ENCODE measurements around the gene DIS3L2. TPM values are rescaled to one million over a fixed set of nuclear protein-coding genes. Genes with fewer than 3 reads are reported as not detected.

DIS3L2 gene
- total RNA-seq, 1 donor from 2014 or later, result 34.3 TPM

- Mint-ChIP-seq H3K36me3 (ENCODE audit: unreplicated experiment) (peaks cover 12% of the 10 kb centered on the region), H3K4me3 (ENCODE audit: unreplicated experiment) (no peak overlapping the region), H3K27me3 (ENCODE audit: unreplicated experiment) (no peaks in the 10 kb centered on the region), H3K4me1 (ENCODE audit: unreplicated experiment) (no peaks in the 10 kb centered on the region), H3K9me3 (ENCODE audit: unreplicated experiment) (no peaks in the 10 kb centered on the region), H3K27ac (ENCODE audit: unreplicated experiment) (no peak overlapping the region)
- DNase-seq (ENCODE audit: extremely low spot score, unreplicated experiment), result no peak
- no peak for TF ChIP-seq CTCF (IDR thresholded peaks at IDR 0.05)
These were observed 173.4 kb downstream of the DIS3L2 start for GRCh38 chr2:232134939-232135338.

DNA sequence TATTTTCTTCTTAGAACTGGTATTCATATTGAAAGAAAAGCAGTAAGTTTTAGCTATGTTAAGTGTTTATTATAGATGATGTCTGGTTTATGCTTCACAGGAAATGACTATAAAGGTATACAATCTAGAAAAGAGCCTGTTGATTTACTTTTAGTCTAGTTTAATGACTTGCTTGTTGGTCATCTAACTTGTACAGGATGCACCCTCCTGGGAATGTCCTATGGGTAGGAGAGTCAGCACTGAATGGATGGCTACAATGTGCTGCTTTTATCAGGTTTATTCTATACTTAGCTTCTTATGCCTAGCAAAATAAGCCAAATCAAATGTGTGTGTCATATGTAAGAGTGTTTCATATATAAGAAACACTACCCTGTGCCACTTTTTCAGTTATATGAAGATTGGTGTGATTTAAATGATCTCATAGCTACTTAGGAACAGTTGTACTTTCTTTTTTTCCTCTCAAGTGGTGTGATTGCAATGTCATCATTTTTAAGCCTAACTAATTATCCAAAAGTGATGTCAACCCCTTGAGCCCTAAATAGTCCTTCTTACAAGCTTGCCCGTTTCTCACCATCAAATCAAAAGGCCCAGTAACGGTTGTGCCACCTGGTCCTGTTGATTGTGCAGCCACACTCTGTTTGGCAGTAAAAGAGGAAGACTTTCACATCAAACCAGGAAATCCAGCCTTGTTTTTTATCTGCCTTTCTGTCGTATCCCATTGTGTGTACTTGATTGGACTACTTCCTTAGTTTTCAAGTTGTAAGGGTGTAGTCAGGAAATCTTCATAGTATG, 176.0 kb downstream of the DIS3L2 start:
- no peaks in the 10 kb centered on the region for H3K27me3 Mint-ChIP-seq (ENCODE audit: unreplicated experiment)
- no peak for DNase-seq (ENCODE audit: extremely low spot score, unreplicated experiment)
- no peaks in the 10 kb centered on the region for H3K9me3 Mint-ChIP-seq (ENCODE audit: unreplicated experiment)
- no peak overlapping the region for H3K27ac Mint-ChIP-seq (ENCODE audit: unreplicated experiment)
- no peak for TF ChIP-seq CTCF (IDR thresholded peaks at IDR 0.05)
- no peak overlapping the region for H3K4me3 Mint-ChIP-seq (ENCODE audit: unreplicated experiment)
- peaks cover 5% of the 10 kb centered on the region for H3K36me3 Mint-ChIP-seq (ENCODE audit: unreplicated experiment)
- H3K4me1 Mint-ChIP-seq (ENCODE audit: unreplicated experiment), result no peaks in the 10 kb centered on the region

- Mint-ChIP-seq H3K36me3 (ENCODE audit: unreplicated experiment) (peaks cover 2% of the 10 kb centered on the region), H3K27me3 (ENCODE audit: unreplicated experiment) (no peaks in the 10 kb centered on the region), H3K27ac (ENCODE audit: unreplicated experiment) (no peak overlapping the region), H3K4me1 (ENCODE audit: unreplicated experiment) (no peaks in the 10 kb centered on the region), H3K4me3 (ENCODE audit: unreplicated experiment) (no peak overlapping the region), H3K9me3 (ENCODE audit: unreplicated experiment) (no peaks in the 10 kb centered on the region)
- TF ChIP-seq CTCF (IDR thresholded peaks at IDR 0.05), result no peak
- no peak for DNase-seq (ENCODE audit: extremely low spot score, unreplicated experiment)
These were observed 176.9 kb downstream of the DIS3L2 start for GRCh38 chr2:232138441-232138840.

- Mint-ChIP-seq H3K36me3 (ENCODE audit: unreplicated experiment) (peaks cover 2% of the 10 kb centered on the region), H3K4me3 (ENCODE audit: unreplicated experiment) (no peak overlapping the region), H3K4me1 (ENCODE audit: unreplicated experiment) (no peaks in the 10 kb centered on the region), H3K27me3 (ENCODE audit: unreplicated experiment) (no peaks in the 10 kb centered on the region), H3K9me3 (ENCODE audit: unreplicated experiment) (no peaks in the 10 kb centered on the region), H3K27ac (ENCODE audit: unreplicated experiment) (no peak overlapping the region)
- no peak for TF ChIP-seq CTCF (IDR thresholded peaks at IDR 0.05)
- no peak for DNase-seq (ENCODE audit: extremely low spot score, unreplicated experiment)
These were observed 177.7 kb downstream of the DIS3L2 start for GRCh38 chr2:232139171-232139594.

- no peak for DNase-seq (ENCODE audit: extremely low spot score, unreplicated experiment)
- H3K36me3 Mint-ChIP-seq (ENCODE audit: unreplicated experiment), result peaks cover 2% of the 10 kb centered on the region
- H3K27ac Mint-ChIP-seq (ENCODE audit: unreplicated experiment), result no peak overlapping the region
These were observed 178.5 kb downstream of the DIS3L2 start for GRCh38 chr2:232139786-232140562.

More at GRCh38 chr2:232139786-232140562, 178.5 kb downstream of the DIS3L2 start:
- H3K4me1 Mint-ChIP-seq (ENCODE audit: unreplicated experiment), result no peaks in the 10 kb centered on the region
- H3K27me3 Mint-ChIP-seq (ENCODE audit: unreplicated experiment), result no peaks in the 10 kb centered on the region
- H3K9me3 Mint-ChIP-seq (ENCODE audit: unreplicated experiment), result no peaks in the 10 kb centered on the region
- TF ChIP-seq CTCF (IDR thresholded peaks at IDR 0.05), result no peak
- no peak overlapping the region for H3K4me3 Mint-ChIP-seq (ENCODE audit: unreplicated experiment)
